Activated CD4-positive, CD25-positive, alpha-beta regulatory T cell (primary cell): ENCODE results near the gene AGAP3.

Experiments used
- DNase-seq, 4 experiments: peaks; one replicate each; lab custom pipeline; 2025; lab: John Stamatoyannopoulos, UW

AGAP3 gene

DNA sequence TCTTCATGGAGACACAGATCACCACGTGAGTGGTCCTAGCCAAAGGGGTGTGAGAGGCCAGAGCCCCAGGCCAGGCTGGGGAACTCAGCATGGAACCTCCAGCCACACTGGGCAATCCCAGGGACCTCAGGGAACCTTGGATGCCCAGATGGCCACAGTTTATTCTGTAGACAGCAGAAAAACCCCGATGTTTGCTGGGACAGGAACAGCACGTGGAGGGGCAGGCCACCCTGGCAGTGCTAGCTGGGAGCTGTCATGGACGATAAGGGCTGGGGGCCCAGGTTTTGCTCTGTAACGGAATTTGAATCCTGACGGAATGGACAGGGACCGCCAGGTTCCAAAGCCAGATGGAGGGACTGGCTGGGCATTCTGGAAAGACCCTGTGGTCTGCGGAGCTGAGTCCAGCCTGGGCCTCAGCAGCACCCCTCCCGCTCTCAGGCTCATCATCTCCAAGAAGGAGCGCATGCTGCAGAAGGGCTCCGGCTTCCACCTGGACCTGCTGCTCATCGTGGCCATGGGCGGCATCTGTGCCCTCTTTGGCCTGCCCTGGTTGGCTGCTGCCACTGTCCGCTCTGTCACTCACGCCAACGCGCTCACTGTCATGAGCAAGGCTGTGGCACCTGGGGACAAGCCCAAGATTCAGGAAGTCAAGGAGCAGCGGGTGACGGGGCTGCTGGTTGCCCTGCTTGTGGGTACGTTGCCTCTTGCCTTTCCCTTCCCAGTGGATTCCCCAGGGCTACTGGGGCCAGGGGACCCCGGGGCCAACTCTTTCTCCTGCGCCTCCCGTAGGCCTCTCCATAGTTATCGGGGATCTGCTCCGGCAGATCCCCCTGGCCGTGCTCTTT, 11.2 kb upstream of the AGAP3 start:
- DNase-seq, result no peak

GRCh38 chr7:151075662-151075971, 10.7 kb upstream of the AGAP3 start:
- no peak for DNase-seq

- DNase-seq, result no peak
These were observed 10.3 kb upstream of the AGAP3 start for GRCh38 chr7:151075978-151076426.

DNA sequence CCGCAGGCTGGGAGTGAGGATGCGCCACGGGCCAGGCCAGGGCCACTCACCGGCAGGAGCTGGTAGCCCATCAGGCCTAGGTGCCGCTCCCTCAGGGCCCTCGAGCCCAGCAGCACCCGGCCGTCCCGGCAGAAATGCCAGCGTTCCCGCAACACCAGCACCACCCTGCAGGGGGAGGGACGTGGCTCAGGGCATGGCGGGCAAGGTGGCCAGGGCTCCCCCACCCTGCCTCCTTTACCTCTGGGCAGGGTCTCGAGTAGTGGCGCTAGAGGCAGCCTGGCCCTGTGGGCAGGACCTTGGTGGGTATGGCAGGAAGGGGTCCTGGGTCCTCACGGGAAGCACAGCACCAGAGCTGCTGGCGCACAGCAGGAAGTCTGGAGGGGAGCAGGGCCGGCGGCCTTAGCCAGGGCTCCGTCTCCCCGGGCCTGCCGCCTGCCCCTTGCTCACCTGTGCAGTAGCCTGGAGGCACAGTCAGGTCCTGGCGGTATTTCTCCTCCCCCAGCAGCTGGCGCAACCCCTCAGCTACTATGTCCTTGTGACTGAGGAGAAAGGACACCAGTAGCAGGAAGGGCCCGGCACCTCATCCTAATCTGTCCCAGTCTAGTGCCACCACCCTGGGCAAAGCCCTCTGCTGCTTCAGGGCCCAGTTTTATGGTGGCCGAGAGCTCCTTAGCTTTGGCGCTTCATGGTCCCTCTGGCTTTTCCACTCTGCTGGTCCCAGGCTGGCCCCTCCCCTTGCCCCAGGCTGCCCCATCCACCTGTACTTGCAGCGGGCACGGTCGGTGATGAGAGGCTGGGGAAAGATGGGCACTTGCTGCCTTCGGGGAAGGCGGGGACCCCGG, 9.2 kb upstream of the AGAP3 start:
- no peak for DNase-seq

- DNase-seq, result no peak
These were observed 8.5 kb upstream of the AGAP3 start for GRCh38 chr7:151077705-151078232.

- no peak for DNase-seq
These were observed 7.8 kb upstream of the AGAP3 start for GRCh38 chr7:151078233-151079040.

DNA sequence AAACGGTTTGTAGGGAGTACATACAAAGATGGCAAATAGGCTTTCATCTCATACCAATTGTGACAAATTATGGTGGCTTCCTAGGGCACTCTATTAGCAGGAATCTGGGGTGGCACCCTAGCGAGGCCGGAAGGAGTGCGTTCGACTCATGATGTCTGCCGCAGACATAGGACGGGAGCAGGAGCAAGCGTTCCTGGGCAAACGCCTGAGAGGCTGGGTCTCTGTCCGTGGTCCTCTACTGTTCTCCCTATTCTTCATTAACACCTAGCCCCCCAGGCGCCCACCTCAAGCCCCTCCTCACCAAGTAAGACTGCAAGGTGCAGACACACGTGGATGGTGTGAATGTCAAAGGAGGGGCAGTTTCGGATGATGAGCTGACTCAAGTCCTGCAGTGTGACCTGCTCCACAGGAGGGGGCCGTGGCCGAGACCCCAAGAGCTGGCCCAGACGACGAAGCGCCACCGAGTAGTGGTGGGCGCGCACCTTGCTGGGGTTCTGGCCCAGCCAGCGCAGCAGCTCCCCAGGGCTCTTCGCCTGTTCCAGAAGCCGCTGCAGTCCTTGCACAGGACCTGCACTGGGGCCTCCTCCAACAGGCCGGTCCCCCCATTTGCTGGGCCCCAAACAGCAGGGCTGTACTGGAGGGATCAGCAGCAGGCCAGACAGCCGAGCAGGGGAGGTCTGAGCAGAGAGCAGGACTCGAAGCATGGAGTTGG, 6.9 kb upstream of the AGAP3 start:
- DNase-seq, result no peak

- DNase-seq, result no peak
These were observed 6.2 kb upstream of the AGAP3 start for GRCh38 chr7:151080067-151080521.

DNA sequence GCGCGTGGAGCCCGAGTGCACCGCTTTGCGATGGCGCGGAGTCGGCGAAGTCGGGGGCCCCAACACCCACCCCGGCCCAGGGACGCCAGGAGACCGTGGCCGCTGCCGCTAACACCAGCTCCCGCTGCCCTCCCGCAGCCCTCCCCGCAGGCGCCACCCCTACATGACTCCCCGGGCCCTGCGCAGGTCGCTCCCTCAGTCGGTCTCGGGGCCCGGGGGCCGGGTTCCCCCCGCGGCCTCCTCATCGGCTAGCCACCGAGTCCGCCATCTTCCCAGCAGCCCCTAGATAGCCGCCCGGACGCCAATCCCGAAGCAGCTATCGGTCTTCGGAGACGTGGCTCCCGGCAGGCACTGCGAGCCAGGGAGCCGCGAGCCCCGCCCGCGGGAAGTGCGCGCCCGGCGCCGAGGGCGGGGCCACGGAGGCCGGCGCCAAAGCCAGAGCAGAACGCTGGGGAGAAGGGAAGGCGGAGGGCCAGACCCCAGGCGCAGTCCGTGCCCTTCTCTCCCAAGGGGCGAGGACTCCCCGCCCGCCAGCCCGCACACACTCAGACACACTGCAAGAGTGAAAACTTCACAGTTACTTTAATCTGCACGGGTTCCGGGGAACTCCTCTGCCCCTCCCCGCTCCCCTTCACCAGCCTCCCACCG, 5.6 kb upstream of the AGAP3 start, which contains the start of gene FASTK:
Gene FASTK (minus strand): TSS at position 288 of the 648 bp plus-strand sequence. CDS start 43 bp downstream, at position 245.
- peak; percentile 62 to 82 (median 74) for DNase-seq

- DNase-seq, result no peak
These were observed 4.8 kb upstream of the AGAP3 start for GRCh38 chr7:151081170-151082101.

GRCh38 chr7:151082141-151083070, 3.9 kb upstream of the AGAP3 start:
- no peak for DNase-seq

DNA sequence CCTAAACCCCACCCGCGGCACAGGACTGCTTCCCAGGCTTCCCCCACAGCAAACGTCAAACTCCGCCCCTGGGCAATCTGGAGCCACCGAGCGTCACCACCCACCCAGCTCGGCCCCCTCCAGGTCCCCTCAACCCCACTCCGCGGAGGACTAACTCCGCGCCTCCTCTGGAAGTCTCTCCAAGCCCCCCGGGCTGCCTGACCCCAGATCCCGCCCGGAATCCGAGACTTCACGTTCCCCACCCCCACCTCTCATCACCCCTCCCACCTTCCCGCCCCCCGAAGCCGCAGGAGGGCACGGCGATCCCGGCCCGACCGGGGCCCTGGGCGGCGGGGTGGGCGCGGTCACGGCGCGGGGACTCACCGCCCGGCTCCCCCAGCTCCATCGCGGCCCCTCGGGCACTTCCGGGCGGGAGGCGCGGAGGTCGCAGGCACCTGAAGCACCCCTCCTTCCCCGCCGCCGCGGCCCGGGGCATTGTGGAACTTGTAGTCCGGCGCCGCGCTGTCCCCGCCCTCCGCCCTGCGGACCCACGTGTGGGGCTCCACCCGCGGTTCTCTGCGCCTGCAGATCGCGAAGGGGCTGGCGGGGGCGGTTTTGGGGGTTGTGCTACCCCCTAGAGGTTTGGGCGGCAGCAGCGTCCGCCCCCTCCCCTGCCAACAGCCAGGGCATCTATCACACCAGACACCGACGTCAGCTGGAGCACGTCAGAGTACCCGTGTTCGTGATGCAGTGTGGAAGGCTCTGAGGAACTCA, 3.0 kb upstream of the AGAP3 start, which contains the start of gene TMUB1:
Gene TMUB1 (minus strand): TSS at position 423 of the 753 bp plus-strand sequence. CDS start 930 bp downstream, outside the sequence.
- DNase-seq, result peak; percentile 42 to 73 (median 70)

- DNase-seq, result no peak
These were observed 2.5 kb upstream of the AGAP3 start for GRCh38 chr7:151083824-151084160.

- no peak for DNase-seq
These were observed 965 bp upstream of the AGAP3 start for GRCh38 chr7:151085329-151085690.

- DNase-seq, result no peak
These were observed 548 bp downstream of the AGAP3 start for GRCh38 chr7:151086802-151087244.

DNA sequence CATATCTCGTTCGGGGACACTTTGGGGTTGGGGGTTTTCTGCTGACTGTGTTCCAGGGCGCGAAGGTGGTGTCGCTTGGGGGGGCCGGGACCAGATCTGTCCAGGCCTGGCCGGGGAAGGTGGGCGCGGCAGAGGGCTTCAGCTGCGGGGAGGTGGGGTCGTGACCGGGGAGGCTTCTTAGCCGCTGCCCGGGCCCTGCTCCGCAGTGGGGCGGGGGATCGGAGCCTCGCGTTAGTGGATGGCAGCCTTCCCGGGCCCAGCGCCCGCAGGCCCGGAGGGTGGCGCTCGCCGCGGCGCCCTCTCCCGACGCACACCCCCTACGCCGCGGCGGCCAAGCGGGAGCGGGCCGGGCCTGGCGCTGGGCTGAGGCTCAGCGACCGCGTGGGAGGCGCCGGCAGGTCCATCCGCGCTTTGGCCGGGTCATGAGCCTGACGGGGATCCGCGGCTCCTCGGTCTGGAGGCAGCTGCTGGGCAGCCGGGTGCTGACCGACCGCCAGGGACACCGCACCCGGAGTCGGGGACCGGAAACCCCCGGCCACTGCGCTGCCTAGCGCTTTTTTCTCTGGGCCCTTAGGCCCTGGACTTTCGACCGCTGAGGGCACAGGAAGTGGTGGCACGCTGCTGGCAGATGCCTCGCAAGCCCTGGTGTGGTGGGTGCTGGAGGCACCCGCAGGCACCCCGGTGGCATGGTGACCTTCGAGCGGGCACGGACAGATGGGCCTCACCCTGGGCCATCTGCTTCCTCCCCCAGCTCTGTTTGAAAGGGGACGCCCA, 1.2 kb downstream of the AGAP3 start:
- no peak for DNase-seq
